HG03442 (cell line): ENCODE data around the gene UFM1.
"Not testable (repeated sequence)": the region's sequence is repeated elsewhere in the genome, so short reads cannot be mapped to it uniquely, and the experiment has no call there.

Source experiments
- ATAC-seq: cut with Tn5 transposase; IDR thresholded peaks from one replicate; pipeline ENCODE4 v1.9.1; 2021; ENCODE audit warnings: mild to moderate bottlenecking, moderate library complexity; ENCODE audit not compliant: unreplicated experiment

Gene UFM1

DNA sequence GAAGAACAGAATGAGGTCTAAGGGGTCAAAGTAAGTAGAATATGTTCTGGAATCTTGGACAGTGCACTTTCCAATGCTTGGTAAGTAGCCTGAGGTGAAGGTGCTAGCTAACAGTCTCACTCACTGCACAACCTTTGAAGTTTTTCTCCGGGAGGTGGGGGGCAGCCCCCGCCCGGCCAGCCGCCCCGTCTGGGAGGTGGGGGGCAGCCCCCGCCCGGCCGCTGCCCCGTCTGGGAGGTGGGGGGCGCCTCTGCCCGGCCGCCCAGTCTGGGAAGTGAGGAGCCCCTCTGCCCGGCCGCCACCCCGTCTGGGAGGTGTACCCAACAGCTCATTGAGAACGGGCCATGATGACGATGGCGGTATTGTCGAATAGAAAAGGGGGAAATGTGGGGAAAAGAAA lies 14.1 kb downstream of the UFM1 start:
- not testable (repeated sequence) for ATAC-seq

DNA sequence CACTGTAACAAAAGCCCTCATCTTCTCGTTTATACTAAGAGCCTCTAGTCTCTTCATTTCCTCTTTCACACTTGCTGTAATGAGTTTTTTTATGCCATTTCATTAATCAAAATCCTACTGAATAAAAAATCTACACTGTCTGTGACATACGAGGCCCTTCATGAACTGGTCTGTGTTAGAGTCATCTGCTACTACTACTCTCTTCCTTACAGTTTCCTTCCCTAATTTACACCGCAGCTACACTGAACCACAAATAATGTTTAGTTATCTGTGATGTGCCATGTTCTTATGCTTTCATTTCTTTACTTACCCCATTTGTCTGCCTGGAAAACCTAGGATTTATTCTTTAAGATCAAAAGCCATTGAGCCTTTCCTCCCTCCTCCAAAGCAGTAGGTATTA lies 16.0 kb downstream of the UFM1 start:
- no peak for ATAC-seq

DNA sequence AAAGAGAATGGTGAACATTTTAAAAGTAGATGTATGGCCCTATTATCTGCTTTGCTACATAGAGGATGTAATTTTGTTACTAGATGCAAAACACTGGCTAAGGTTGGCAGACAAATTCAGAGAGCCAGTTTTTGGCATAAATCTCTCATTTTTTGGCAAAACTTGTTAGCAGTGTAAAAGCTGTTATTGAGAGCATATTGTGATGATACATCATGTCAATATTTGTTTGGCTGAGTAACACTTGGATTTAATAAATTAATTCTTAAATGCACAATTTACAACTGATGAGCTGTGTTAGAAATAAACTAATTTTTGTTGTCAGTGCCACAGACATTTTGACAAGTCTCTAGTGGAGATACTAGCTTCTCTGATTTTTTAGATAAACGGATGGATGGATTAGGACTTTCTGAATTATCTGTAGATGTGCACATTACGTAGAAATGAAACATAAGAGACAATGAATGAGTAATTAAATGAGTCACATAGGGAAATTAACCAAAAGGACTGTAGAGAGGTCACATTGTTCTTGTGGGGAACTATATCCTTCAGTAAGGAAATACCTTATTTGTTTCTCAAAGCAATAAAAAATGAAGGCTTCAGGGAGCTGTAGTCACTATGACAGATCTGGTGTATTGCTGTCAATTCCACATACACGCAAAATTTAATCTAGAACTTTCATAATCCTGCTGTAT lies 17.4 kb downstream of the UFM1 start:
- peak; percentile 63 for ATAC-seq

GRCh38 chr13:38369058-38369457 lies 19.4 kb downstream of the UFM1 start:
- ATAC-seq, result no peak

GRCh38 chr13:38370096-38370495 lies 20.4 kb downstream of the UFM1 start:
- ATAC-seq, result not testable (repeated sequence)

DNA sequence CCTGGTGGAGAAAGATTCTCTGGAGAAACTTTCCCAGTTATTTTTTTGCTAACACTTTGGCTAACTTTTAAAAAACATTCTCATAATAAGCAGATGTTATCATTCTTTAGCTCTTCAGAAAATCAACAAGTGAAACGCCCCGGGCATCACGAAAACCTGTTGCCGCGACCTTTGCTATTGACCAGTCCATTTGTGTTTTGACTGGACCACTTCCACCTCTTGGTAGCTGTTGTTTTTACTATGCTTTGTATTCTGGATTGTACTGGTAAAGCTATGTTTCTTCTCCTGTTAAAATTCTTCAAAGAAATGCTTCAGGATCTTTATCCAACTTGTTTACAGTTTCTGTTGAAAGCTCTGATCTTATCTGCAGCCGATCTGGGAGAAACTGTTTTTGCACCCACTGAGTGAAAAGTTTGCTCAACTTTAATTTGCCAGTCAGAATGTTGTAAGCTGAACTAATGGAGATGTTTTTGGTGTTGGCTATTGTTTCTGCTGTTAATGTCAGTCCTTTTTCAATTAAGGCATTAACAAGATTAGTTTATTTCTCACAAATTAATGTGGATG lies 23.3 kb downstream of the UFM1 start:
- no peak for ATAC-seq

DNA sequence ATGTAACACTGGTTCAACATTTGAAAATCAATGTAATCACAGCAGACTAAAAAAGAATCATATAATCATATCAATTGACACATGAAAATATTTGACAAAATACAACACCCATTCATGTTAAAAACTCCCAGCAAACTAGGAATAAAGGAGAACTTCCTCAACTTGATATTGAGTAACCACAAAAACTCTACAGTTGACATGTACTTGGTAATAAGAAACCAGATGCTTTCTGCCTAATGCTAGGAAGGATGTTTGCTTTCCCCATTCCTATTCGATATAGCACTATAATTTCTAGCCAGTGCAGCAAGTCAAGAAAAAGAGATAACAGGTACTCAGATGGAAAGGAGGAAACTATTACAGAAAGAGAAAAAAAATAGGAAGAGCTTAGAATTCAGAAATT lies 26.9 kb downstream of the UFM1 start:
- no peak for ATAC-seq

DNA sequence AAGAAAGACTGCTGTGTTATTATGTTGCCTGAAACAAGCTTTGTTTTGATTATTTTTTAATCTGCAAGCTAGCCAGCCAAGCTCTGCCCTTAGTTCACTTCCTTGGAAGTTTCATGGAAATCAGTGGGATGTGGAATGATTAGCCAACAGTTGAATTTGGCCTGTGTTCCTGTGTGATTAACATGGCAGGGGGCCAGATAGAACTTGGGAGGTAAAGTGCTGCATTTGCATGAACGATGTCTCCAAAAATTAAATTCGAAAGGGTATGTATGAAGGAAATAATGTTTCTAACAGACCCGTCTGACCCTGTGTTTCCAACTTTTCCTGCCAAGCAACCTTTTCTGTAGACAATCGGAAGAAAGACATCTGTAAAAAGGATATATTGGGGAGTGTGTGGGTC lies 32.2 kb downstream of the UFM1 start:
- ATAC-seq, result no peak

GRCh38 chr13:38382946-38383345 lies 33.3 kb downstream of the UFM1 start:
- no peak for ATAC-seq

GRCh38 chr13:38384171-38384570 lies 34.5 kb downstream of the UFM1 start:
- no peak for ATAC-seq

GRCh38 chr13:38385153-38385891 lies 35.7 kb downstream of the UFM1 start:
- ATAC-seq, result no peak

DNA sequence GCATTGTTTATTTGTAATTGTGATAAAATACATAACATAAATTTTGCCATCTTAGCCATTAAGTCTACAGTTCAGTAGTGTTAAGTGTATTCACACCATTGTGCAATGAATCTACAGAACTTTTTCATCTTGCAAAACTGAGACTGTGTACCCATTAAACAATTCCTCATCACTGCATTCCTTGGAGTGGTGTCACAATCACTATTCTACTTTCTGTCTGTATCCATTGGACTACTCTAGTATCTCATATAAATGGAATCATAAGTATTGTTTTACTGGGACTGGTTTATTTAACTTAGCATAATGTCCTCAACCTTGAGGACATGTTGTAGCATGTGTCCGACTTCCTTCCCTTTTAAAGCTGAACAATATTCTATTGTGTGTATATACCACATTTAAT lies 36.8 kb downstream of the UFM1 start:
- ATAC-seq, result no peak

DNA sequence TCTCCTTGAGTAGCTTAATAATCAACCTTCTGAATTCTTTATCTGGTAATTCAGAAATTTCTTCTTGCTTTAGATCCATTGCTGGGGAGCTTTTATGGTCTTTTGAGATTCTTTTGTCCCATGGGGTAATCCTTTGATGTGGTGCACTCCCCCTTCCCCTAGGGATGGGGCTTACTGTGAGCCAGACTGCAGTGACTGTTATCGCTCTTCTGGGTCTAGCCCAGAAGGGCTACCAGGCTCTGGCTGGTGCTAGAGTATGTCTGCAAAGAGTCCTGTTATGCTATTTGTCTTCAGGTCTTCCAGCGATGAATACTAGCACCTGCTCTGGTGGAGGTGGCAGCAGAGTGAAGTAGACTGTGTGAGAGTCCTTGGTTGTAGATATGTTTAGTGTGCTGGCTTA lies 41.7 kb downstream of the UFM1 start:
- ATAC-seq, result no peak

DNA sequence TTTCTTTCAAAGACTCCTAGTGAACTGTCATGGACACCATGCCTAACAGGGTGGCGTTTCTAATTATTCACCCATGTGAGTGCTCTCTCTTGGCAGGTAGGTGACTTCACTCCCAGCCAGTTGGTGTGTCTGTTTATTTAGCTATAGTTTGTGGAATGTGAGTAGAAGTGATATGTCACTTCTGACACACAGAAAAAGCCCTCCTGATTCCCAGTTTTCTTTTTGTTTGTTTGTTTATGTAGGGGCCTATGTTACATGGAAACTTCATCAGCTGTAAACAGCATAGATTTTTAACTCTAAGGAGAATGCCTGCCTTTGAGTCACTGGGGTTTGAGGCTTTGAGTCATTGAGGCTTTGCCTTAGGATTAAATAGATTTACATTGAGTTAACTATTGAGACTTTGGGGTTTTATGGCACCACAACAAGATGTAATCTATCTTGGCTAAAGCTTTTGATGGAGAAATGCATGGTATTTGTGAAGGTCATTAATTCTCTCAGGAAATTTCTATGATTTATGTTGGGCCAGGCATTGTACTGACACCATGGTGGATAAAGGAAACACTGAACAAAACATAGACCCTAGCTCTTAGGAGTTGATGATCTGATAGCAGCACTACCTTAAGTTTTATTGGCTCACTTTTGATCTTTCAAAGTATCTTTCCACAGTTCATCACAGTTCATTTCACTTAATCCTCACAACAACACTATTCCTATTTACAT lies 45.3 kb downstream of the UFM1 start:
- ATAC-seq, result no peak

DNA sequence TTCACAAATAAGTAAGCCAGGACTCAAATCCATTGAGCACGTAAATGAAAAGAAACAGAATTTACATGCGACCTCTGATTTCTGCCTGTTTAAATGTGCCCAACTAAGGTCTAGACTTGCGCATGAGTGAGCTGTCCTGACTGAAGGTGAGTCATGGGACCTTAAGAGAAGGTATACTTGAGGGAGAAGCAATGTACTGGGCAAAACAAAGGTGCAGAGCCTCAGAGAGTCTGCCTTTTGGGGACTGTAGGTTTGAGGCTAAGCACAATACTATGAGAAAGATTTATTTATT lies 45.8 kb downstream of the UFM1 start:
- ATAC-seq, result no peak

- ATAC-seq, result no peak
These were observed 49.3 kb downstream of the UFM1 start for GRCh38 chr13:38398711-38399493.

DNA sequence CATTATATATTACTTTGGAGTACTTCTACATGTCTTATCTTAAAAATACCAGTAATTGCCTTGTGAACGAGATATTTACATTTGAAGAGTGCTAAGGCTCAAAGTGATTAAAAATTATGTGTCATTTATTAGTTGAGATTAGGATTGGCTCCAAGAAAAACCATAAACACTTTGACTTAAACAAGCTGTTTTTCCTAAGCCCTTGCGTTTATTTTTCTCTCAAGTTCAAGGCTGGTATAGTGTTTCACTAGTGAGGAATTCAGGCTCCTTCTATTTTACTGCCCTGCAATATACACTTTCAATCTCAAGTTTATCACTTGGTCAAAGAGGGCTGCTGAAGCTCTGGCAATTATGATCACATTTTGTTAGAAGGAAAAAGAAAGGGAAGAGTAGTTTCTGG lies 49.9 kb downstream of the UFM1 start:
- ATAC-seq, result no peak

DNA sequence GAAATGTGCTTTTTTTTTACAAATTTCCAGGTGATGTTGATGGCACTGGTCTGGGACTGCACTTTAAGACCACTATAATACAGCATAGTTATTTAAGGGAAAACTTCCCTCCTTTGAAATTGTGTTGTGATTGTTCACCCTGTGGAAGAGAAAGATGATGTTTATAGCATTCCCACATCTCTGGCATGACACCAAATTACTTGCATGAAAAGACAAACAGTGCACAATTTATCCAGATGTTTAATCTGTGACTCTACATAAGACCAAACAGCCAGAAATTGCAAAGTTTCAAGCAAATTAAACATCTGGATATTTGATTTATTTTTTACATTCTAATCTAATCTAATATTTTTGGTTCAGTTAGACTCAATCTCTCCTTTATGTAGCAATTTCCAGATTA lies 51.6 kb downstream of the UFM1 start:
- no peak for ATAC-seq

- ATAC-seq, result no peak
These were observed 55.6 kb downstream of the UFM1 start for GRCh38 chr13:38405216-38405615.

- ATAC-seq, result no peak
These were observed 60.1 kb downstream of the UFM1 start for GRCh38 chr13:38409771-38410170.

DNA sequence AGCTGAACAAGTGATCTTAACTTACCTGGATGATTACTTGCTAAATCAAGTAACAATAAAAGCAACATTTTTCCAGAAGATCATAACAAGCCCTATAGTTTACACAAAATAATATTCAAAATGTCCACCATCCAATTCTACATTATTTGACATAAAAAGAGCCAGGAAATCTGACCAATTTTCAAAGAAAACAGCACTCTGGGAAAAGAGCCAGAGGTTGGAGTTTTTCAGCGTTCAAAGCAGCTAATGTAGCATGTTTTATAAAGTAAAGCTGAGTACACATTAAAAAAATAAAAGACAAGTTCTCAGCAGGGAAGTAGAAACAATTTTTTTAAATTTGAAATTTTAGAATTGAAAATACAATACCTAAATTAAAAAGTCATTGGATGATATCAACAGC lies 62.6 kb downstream of the UFM1 start:
- ATAC-seq, result no peak
